ENCODE results near the gene PRMT6.
"Not testable (repeated sequence)": the region's sequence is repeated elsewhere in the genome, so short reads cannot be mapped to it uniquely, and the experiment has no call there.

PRMT6 gene

DNA sequence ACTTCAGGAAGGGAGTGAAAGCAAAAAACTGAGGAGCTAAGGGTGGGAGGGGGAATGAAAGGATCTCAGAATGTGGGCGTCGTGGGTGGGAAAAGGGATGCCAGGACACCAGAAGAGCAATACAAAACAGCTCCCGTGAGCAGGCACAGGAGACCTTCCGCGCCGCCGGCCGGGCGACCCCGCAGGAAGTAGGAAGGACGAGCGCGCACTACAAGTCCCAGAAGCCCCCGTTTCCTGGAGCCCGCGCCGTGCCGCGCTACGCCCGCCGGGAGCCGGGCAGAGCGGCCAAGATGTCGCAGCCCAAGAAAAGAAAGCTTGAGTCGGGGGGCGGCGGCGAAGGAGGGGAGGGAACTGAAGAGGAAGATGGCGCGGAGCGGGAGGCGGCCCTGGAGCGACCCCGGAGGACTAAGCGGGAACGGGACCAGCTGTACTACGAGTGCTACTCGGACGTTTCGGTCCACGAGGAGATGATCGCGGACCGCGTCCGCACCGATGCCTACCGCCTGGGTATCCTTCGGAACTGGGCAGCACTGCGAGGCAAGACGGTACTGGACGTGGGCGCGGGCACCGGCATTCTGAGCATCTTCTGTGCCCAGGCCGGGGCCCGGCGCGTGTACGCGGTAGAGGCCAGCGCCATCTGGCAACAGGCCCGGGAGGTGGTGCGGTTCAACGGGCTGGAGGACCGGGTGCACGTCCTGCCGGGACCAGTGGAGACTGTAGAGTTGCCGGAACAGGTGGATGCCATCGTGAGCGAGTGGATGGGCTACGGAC is at the start of gene PRMT6:
Gene PRMT6, plus strand, starts transcription at position 249 of the 771 bp plus-strand sequence. Its CDS starts 42 bp downstream, at position 291.
- peak; percentile 60 to 74 for DNase-seq (ENCODE audit: extremely low read depth in 1 of 2, low read depth in 1 of 2)

DNA sequence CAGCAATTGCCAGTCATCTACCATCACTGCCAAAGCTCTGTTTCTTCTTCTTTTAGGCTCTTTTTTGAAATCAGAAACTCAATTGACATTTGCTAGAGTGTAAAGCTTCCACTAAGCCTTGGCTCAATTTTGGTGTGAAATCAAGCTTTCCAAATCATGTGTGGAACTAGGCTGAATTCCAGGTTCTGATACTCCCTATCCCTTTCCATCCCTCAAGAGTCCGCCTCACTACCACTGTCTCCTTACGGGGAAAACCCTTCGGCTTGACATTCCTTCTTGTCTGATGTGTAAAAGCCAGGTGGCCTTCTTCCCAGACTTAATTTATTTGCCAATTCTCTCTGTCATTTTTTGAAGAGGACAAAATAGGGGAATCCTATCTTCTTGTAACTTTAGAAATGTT is 47.2 kb upstream of the PRMT6 start:
- DNase-seq (ENCODE audit: extremely low read depth in 1 of 2, low read depth in 1 of 2) = no peak

DNA sequence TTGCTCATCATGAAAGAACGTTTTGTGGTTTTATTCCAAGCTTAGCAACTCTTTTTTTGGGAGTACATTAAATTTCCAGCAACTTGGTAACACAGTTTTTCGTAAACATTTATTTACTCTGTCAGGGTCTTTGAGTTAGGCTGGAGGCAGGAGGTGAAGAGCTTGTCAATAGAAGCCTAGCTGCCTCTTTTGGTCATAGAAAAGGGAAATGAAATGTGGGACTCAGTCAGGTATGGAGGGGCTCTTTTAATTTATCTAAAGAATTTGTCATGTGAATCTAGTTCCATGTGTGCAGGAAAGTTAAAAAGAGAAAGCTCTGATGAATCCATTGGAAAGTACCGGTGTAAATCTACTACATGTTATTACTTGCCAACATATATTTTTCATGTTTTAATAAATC is 45.9 kb upstream of the PRMT6 start:
- DNase-seq (ENCODE audit: extremely low read depth in 1 of 2, low read depth in 1 of 2) = no peak

DNA sequence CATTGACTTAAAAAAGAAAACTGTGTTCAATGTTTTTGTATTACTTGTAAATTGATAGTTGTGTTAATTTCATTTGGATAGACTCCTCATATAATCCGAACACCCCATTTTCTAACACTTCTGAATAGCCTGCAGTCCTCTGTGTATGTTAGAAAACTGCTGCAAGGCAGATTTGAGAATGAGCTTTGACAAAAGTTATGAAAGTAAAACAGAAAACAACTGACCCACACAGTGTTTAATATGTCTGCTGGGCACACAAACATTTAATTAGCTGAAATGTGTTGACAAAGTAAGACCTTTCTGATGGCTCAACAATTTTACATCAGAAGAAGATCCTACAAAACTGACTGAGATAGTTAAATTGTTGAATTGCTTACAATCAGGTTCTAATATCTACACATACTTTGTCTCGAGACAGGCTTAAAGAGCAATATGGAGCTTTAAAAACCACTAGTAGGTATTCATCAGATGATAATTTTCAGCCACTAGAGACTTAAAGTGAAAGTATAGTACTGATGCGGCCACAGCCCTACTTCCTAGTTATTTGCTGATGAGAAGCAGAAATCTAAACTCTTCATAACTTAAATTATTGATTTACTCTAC is 40.0 kb upstream of the PRMT6 start:
- no peak for DNase-seq (ENCODE audit: extremely low read depth in 1 of 2, low read depth in 1 of 2)

DNA sequence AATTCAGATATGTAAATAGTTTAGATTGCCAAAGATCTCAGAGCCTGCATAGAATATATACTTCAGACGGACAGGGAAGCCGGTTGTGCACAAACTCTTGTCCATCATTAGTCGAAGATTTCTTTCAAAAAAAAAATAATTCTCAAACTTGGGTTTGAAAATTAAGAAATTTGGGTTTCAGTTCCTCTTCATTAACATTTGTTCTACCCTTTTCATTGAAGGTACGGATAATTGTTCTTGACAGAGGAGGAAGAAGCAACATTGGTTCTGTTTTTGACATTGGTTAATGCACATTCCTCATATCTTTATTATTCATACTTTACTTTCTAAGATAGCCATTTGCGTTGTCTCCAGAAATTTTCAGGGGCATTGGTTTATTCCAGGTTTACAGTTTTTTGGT is 38.0 kb upstream of the PRMT6 start:
- DNase-seq (ENCODE audit: extremely low read depth in 1 of 2, low read depth in 1 of 2) = no peak

DNA sequence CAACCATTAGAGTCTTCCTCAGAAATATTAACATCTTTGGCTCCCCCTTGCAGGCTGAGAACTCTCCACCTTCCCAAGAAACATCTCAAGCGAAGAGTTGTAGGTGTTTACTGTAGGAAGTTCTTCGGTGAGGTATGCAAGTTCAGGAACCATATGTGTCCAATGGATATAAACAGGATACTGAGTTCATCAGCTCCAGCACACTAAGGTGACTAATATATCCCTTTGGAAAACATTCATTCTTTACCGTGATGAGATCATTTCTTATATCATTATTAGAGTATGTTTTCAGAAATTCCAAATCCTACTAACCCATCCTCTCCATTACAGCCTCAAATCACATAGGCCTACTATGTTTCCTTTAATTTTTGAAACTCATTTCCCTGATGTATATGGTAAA is 37.3 kb upstream of the PRMT6 start:
- DNase-seq (ENCODE audit: extremely low read depth in 1 of 2, low read depth in 1 of 2) = no peak

DNA sequence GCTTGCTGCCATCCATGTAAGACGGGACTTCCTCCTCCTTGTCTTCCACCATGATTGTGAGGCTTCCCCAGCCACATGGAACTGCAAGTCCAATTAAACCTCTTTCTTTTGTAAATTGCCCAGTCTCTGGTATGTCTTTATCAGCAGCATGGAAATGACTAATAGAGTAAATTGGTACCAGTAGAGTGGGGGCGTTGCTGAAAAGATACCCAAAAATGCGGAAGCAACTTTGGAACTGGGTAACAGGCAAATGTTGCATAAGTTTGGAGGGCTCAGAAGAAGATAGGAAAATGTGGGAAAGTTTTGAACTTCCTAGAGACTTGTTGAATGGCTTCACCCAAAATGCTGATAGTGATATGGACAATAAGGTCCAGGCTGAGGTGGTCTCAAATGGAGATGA is 17.6 kb upstream of the PRMT6 start:
- DNase-seq (ENCODE audit: extremely low read depth in 1 of 2, low read depth in 1 of 2) = not testable (repeated sequence)

DNA sequence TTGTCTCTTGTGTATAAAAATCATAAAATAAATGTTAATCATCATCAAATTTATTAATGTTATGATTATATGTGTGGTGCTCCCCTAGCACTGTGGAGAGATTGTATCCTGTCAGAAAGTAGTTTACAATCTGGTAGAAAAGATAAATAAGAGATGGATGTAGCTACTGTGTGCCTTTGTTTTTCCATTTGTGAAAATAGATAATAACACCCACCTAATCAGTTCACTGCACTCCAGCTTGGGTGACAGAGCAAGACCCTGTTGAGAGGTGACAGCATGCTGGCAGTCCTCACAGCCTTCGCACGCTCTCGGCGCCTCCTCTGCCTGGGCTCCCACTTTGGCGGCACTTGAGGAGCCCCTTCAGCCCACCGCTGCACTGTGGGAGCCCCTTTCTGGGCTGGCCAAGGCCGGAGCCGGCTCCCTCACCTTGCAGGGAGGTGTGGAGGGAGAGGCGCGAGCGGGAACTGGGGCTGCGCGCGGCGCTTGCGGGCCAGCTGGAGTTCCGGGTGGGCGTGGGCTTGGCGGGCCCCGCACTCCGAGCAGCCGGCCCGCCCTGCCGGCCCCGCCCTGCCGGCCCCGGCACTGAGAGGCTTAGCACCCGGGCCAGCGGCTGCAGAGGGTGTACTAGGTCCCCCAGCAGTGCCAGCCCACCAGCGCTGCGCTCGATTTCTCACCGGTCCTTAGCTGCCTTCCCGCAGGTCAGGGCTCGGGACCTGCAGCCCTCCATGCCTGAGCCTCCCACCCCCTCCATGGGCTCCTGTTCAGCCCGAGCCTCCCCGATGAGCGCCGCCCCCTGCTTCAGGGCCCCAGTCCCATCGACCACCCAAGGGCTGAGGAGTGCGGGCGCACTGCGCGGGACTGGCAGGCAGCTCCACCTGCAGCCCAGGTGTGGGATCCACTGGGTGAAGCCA is 11.9 kb upstream of the PRMT6 start:
- DNase-seq (ENCODE audit: extremely low read depth in 1 of 2, low read depth in 1 of 2) = not testable (repeated sequence)

DNA sequence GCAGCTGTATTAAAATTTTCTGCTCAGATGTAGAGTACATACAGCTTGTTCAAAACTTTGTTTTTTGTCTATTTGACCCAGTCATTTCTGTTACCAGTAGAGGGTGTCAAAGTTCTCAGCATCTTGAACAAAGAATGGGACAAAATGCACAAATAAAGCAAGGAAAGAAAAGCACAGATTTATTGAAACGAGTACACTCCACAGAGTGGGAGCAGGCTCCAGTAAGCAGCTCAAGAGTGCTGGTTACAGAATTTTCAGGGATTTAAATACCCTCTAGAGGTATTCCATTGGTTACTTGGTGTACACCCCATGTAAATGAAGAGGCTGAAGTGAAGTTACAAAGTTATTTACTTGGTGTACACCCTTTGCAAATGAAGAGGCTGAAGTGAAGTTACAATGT is 8.9 kb upstream of the PRMT6 start:
- no peak for DNase-seq (ENCODE audit: extremely low read depth in 1 of 2, low read depth in 1 of 2)

DNA sequence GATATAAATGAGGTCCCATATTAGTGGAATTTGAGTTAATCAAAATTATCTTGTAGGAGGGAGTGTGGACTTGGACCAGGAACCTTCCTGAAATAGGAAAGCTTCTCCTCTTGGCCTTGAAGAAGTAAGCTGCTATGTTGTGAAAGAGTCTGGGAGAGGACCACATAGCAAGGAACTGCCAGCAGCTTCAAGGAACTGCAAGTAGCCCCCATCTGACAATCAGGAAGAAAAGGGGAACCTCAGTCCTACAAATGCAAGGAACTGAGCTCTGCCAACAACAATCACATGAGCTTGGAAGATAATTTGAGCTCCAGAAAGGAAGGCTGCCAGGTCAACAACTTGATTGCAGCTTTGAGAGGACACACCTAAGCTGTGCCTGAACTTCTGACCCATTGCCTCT is 8.2 kb upstream of the PRMT6 start:
- no peak for DNase-seq (ENCODE audit: extremely low read depth in 1 of 2, low read depth in 1 of 2)

DNA sequence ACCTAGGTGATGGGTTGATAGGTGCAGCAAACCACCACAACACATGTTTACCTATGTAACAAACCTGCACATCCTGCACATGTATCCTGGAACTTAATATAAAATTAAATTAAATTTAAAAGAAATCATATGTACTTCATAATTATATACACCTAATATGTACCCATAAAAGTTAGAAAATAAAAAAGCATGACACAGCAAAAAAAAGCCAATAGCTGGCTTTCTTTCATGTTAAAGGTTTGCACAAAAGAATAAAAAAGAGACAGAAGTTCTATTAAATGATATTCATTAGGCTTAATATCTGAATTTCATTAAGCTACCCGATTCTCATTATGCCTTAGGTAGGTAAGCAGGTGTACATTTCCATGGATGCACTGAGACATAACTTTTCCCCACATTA is 5.2 kb upstream of the PRMT6 start:
- DNase-seq (ENCODE audit: extremely low read depth in 1 of 2, low read depth in 1 of 2) = no peak

DNA sequence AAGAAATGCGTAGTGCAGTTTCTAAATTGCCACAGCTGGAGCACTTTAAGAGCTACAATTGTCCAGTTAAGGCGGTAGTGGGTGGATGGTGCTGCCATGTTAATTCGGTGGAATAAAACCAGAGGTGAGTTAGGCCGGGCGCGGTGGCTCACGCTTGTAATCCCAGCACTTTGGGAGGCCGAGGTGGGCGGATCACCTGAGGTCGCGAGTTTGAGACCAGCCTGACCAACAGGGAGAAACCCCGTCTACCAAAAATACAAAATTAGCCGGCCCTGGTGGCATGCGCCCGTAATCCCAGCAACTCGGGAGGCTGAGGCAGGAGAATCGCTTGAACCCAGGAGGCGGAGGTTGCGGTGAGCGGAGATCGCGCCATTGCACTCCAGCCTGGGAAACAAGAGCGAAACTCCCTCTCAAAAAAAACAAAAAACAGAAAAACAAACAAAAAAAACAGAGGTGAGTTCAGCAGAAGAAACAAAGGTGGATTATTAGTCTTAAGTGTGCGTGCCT is 502 bp upstream of the PRMT6 start:
- not testable (repeated sequence) for DNase-seq (ENCODE audit: extremely low read depth in 1 of 2, low read depth in 1 of 2)

DNA sequence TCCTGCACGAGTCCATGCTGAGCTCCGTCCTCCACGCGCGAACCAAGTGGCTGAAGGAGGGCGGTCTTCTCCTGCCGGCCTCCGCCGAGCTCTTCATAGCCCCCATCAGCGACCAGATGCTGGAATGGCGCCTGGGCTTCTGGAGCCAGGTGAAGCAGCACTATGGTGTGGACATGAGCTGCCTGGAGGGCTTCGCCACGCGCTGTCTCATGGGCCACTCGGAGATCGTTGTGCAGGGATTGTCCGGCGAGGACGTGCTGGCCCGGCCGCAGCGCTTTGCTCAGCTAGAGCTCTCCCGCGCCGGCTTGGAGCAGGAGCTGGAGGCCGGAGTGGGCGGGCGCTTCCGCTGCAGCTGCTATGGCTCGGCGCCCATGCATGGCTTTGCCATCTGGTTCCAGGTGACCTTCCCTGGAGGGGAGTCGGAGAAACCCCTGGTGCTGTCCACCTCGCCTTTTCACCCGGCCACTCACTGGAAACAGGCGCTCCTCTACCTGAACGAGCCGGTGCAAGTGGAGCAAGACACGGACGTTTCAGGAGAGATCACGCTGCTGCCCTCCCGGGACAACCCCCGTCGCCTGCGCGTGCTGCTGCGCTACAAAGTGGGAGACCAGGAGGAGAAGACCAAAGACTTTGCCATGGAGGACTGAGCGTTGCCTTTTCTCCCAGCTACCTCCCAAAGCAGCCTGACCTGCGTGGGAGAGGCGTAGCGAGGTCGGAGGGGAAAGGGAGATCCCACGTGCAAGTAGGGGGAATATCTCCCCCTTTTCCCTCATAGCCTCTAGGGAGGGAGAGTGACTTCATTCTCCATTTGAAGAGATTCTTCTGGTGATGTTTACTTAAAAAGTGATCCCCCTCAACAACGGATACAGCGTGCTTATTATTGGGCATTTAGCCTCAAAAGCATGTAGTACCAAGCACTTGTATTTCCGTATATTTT is 991 bp downstream of the PRMT6 start:
- peak; percentile 22 to 29 for DNase-seq (ENCODE audit: extremely low read depth in 1 of 2, low read depth in 1 of 2)

DNA sequence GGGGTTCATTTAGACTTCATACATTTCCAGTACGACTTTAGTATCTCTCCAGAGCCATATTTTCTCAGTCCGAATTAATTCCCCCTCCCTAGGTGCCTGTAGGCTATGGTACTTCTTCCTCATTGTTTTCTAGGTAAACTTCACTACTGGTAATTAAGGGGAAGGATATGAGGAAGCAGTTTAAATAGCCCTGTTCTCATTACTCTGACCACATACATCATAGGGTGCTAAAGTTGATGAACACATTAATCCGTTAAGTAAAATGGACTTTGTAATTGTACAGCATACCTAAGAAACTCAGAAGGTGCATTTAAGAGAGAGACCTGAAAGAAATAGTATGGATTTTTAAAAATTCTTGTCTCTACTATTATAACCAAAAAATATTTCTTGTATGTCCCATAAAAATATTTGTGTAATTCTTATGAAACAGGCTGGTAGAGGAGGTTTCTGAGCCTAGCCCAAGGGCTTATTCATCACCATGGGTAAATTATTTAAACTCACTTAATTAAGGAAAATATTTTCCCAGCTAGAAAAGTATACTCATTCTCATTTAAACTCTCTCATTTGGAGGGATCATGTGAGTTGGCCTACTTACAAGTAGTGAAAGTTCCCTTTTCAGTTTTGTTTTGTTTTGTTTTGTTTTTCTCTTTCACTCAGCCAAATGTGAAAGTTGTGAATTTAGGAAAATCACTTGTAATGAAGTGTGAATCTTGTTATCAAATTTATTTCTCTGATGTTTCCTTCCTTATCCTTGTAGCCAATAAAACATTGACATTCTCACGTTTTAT is 2.0 kb downstream of the PRMT6 start:
- no peak for DNase-seq (ENCODE audit: extremely low read depth in 1 of 2, low read depth in 1 of 2)

DNA sequence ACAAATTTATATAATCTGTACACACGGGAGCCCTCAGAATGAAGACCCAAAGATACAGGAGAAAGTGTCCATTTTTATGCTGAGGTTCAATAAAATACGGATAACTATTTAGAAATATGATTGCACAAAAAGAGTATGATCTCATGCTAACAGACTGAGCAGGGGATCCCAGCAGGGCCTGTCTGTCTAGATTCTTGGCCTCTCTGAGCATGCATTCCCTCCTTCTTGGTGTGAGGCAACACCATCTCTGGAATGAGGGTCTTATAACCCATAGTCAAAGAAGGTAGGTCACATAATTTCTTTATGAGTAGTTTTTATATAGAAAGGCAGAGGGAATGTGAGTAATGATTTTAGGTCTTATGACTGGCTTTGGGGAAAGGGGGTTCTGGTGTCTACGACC is 5.4 kb downstream of the PRMT6 start:
- no peak for DNase-seq (ENCODE audit: extremely low read depth in 1 of 2, low read depth in 1 of 2)

DNA sequence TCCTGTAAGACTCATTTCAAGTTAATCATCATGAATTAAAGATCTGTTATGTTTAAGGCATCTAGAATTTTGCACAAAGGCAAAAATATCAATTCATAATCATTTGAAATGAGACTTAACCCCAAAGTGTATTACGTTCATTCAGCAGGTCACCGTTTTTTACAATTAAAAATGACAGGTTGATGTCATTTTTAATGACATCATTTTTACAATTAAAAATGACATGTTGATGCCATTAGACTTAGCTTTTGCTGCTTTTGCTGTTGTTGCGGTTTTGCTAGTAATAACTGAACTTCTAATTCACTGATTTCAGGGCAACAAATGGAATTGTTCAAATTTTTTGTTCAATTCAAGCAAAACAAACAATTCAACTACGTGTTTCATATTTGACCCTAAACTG is 17.0 kb downstream of the PRMT6 start:
- DNase-seq (ENCODE audit: extremely low read depth in 1 of 2, low read depth in 1 of 2) = no peak

DNA sequence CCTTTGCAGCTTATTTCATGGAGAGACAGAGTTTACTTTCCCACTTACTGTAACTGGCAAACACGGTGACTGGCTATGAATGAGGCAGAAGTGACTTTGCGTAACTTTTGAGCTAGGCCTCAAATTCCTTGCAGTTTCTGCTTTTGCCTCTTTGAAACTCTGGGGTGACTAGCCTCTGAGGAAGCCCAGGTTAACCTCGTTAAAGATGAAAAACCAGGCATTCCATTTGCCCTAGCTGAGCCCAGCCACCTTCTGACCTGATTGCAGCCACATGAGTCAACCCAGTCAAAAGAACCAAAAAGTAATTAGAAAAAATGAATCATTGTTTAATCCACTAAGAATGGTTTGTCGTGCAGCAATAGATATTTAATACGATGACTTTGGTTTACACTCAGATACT is 20.4 kb downstream of the PRMT6 start:
- DNase-seq (ENCODE audit: extremely low read depth in 1 of 2, low read depth in 1 of 2) = no peak

DNA sequence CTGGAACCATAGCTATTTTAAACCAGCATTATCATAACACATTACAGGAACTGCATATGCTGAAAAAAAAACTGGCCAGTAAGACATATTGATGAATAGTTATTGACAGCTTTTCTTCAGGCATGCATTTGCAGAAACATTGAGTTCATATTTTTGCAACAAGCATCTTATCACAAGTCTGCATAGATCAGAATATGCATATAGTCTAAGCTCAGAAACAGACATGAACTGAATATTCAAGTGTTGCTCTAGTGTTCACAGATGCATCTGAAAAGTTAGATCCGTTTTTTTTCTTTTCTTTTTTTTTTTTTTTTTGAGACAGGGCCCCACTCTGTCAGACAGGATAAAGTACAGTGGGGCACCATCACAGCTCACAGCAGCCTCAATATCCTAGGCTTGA is 22.8 kb downstream of the PRMT6 start:
- DNase-seq (ENCODE audit: extremely low read depth in 1 of 2, low read depth in 1 of 2) = no peak

DNA sequence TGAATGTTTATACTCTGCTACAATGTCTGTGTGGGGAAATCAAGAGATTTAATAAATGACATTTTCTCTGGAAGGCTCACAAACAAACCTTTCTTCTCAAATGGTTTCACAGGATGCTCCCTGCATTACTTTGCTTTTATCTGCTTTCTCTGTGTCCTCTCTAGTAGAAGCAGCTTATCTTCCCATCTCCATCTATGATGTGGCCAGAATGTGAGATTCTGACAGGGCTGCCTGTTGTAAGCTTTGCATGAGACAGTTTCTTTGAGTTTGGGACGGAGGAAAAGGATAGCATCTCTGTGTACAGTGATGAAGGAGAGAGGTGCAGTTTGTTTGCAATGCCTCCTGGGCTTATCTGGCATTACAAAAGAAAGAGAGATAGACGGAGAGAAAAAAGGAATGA is 24.6 kb downstream of the PRMT6 start:
- no peak for DNase-seq (ENCODE audit: extremely low read depth in 1 of 2, low read depth in 1 of 2)

DNA sequence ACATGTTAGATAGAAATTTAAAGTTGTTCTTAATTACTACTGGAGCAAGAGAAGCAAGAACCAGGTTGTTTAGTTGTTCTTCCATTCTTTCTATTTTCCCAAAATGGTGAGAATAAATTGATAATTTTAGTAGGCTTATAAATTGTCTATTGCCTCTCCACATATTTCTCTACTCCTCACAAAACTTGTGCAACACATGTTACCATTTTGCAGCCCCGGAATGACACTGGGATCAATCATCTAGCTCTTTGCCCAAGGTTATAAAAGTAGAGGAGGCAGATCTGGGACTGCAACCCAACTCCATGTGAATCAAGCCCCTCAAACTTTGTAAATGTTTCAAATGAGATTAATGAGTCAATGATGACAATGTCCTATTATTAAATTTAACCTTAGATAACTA is 34.9 kb downstream of the PRMT6 start:
- DNase-seq (ENCODE audit: extremely low read depth in 1 of 2, low read depth in 1 of 2) = no peak

Data from stimulated activated CD8-positive, alpha-beta memory T cell treated with anti-CD3 and anti-CD28 coated beads, Interleukin-7, amount 100 ng/mL, for 48 hours (primary cell).